Neural cell (in vitro differentiated cells): ENCODE data around the gene CD2AP.

Experiments
- EZH2 ChIP-seq: fragments of 200-600, 300-800 bp; shearing (Covaris generic), sonication (generic); IDR thresholded peaks from 2 replicates; pipeline ENCODE4 v1.6.1; 2014; ENCODE audit warnings: antibody characterized with exemption, low read length, borderline replicate concordance, mild to moderate bottlenecking; ENCODE audit not compliant: insufficient read depth, poor library complexity, severe bottlenecking
- POLR2AphosphoS5 ChIP-seq: IDR thresholded peaks from 2 replicates; pipeline ENCODE4 v1.6.1; 2012
- RAD21 ChIP-seq: fragments of 450-650 bp; conservative IDR thresholded peaks from 2 replicates; pipeline ENCODE4 v1.6.1; 2014; ENCODE audit warnings: antibody characterized with exemption, mild to moderate bottlenecking, moderate library complexity
- SMC3 ChIP-seq: fragments of 450-650 bp; conservative IDR thresholded peaks from 2 replicates; pipeline ENCODE4 v1.6.1; 2014; ENCODE audit warnings: antibody characterized with exemption, mild to moderate bottlenecking, moderate library complexity; ENCODE audit not compliant: poor library complexity
- TF ChIP-seq, protein P1 (sequence below): fragments of 450-650 bp; IDR thresholded peaks from 2 replicates; pipeline ENCODE4 v1.5.1; 2014; ENCODE audit warnings: antibody characterized with exemption, mild to moderate bottlenecking, moderate library complexity; ENCODE audit not compliant: poor library complexity, severe bottlenecking
- TF ChIP-seq, protein P2 (sequence below): IDR thresholded peaks from 2 replicates; pipeline ENCODE4 v1.6.1; 2012; ENCODE audit warnings: borderline replicate concordance

DNA sequence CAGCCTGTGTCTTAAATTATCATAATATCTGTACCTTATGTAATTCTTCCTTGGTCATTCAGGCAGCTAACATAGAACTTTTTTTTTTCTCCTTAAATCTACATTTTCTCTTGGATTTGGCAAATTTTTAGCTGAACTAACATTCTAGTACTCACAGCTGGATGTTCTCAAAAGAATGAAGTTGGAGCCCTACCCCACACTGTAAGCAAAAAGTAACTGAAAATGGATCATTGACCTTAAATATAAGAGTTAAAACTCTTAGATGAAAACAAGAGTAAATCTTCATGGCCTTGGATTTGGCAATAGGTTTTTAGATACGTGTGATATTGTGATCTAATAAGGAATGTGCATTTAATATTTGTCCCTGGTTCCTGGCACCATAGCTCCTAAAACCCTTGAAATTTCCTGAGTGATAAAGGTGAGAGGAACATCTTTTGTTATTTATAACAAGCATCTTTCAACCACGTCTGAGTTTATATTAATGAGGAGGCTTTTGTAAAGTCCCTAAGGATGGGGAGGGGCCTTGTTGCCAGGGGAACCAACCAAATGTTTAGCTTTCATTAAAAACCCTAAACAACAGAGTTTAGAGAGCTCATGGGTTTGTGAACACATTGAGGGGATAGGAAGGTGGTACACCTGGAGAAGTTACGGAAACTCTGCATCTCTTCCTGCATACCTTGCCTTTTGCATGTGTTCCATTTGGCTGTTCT is 114.7 kb downstream of the CD2AP start:
- TF ChIP-seq, protein P1, sequence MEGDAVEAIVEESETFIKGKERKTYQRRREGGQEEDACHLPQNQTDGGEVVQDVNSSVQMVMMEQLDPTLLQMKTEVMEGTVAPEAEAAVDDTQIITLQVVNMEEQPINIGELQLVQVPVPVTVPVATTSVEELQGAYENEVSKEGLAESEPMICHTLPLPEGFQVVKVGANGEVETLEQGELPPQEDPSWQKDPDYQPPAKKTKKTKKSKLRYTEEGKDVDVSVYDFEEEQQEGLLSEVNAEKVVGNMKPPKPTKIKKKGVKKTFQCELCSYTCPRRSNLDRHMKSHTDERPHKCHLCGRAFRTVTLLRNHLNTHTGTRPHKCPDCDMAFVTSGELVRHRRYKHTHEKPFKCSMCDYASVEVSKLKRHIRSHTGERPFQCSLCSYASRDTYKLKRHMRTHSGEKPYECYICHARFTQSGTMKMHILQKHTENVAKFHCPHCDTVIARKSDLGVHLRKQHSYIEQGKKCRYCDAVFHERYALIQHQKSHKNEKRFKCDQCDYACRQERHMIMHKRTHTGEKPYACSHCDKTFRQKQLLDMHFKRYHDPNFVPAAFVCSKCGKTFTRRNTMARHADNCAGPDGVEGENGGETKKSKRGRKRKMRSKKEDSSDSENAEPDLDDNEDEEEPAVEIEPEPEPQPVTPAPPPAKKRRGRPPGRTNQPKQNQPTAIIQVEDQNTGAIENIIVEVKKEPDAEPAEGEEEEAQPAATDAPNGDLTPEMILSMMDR, result no peak
- TF ChIP-seq EZH2 (no peak), POLR2AphosphoS5 (no peak), SMC3 (no peak), RAD21 (no peak)
- TF ChIP-seq, protein P2, sequence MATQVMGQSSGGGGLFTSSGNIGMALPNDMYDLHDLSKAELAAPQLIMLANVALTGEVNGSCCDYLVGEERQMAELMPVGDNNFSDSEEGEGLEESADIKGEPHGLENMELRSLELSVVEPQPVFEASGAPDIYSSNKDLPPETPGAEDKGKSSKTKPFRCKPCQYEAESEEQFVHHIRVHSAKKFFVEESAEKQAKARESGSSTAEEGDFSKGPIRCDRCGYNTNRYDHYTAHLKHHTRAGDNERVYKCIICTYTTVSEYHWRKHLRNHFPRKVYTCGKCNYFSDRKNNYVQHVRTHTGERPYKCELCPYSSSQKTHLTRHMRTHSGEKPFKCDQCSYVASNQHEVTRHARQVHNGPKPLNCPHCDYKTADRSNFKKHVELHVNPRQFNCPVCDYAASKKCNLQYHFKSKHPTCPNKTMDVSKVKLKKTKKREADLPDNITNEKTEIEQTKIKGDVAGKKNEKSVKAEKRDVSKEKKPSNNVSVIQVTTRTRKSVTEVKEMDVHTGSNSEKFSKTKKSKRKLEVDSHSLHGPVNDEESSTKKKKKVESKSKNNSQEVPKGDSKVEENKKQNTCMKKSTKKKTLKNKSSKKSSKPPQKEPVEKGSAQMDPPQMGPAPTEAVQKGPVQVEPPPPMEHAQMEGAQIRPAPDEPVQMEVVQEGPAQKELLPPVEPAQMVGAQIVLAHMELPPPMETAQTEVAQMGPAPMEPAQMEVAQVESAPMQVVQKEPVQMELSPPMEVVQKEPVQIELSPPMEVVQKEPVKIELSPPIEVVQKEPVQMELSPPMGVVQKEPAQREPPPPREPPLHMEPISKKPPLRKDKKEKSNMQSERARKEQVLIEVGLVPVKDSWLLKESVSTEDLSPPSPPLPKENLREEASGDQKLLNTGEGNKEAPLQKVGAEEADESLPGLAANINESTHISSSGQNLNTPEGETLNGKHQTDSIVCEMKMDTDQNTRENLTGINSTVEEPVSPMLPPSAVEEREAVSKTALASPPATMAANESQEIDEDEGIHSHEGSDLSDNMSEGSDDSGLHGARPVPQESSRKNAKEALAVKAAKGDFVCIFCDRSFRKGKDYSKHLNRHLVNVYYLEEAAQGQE, result no peak
